GM12873 (cell line): ENCODE results near the gene PCID2.

ENCODE experiments used
- TF ChIP-seq, protein P1 (sequence below): IDR thresholded peaks from 2 replicates; pipeline ENCODE4 v1.5.1; 2012; ENCODE audit warnings: low read depth, mild to moderate bottlenecking, moderate library complexity, low read length, control low read depth; ENCODE audit not compliant: insufficient read depth; ENCODE audit errors: missing control alignments

The PCID2 gene

GRCh38 chr13:113192902-113193301 lies 15.6 kb downstream of the PCID2 start:
- TF ChIP-seq, protein P1, sequence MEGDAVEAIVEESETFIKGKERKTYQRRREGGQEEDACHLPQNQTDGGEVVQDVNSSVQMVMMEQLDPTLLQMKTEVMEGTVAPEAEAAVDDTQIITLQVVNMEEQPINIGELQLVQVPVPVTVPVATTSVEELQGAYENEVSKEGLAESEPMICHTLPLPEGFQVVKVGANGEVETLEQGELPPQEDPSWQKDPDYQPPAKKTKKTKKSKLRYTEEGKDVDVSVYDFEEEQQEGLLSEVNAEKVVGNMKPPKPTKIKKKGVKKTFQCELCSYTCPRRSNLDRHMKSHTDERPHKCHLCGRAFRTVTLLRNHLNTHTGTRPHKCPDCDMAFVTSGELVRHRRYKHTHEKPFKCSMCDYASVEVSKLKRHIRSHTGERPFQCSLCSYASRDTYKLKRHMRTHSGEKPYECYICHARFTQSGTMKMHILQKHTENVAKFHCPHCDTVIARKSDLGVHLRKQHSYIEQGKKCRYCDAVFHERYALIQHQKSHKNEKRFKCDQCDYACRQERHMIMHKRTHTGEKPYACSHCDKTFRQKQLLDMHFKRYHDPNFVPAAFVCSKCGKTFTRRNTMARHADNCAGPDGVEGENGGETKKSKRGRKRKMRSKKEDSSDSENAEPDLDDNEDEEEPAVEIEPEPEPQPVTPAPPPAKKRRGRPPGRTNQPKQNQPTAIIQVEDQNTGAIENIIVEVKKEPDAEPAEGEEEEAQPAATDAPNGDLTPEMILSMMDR: no peak

DNA sequence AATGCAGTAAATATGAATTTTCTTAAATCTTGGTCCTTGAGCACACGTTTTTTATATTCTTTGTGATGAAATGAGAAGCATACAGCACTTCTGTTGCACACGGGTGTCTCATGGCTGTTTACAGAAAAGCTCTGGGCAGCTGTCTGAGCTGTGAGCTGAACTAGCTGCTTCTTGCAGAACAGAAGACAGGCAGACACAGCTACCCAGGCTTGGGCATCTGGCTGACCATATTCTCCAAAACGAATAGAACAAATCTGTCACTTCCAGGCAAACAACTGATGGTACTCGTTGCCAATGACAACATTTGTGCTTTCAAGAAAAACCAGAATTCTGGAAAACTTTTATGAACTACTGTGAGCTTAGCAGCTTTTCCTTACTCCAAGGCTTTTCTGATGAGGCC lies 16.2 kb downstream of the PCID2 start:
- TF ChIP-seq, protein P1: no peak

GRCh38 chr13:113190181-113190580 lies 18.3 kb downstream of the PCID2 start:
- TF ChIP-seq, protein P1: no peak

GRCh38 chr13:113187883-113188665 lies 20.4 kb downstream of the PCID2 start:
- TF ChIP-seq, protein P1: no peak

GRCh38 chr13:113187263-113187669 lies 21.2 kb downstream of the PCID2 start:
- TF ChIP-seq, protein P1: no peak

GRCh38 chr13:113186061-113186900 lies 22.2 kb downstream of the PCID2 start:
- TF ChIP-seq, protein P1: no peak
